ENCODE measurements around the gene PARD3B.

DNA sequence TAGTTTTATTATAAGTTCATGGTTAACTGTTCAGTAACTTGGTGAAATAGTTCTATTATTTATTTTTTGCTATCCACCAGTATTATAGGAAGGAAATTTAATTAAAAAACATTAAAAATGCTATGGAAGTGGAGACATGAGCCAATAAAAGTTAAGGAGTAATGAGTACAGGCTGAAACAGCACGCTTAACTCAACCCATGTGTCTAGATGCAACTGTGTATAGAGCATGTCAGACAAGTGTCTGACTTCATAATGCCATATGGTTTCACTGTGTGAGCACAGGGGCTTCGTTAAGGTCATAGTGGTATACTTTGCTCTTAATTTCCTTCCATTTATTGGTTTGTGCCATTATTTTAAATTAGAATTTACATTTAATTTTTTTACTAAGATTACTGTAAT lies 570.2 kb downstream of the PARD3B start:
- TF ChIP-seq, protein P1, sequence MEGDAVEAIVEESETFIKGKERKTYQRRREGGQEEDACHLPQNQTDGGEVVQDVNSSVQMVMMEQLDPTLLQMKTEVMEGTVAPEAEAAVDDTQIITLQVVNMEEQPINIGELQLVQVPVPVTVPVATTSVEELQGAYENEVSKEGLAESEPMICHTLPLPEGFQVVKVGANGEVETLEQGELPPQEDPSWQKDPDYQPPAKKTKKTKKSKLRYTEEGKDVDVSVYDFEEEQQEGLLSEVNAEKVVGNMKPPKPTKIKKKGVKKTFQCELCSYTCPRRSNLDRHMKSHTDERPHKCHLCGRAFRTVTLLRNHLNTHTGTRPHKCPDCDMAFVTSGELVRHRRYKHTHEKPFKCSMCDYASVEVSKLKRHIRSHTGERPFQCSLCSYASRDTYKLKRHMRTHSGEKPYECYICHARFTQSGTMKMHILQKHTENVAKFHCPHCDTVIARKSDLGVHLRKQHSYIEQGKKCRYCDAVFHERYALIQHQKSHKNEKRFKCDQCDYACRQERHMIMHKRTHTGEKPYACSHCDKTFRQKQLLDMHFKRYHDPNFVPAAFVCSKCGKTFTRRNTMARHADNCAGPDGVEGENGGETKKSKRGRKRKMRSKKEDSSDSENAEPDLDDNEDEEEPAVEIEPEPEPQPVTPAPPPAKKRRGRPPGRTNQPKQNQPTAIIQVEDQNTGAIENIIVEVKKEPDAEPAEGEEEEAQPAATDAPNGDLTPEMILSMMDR (IDR thresholded peaks at IDR 0.05): no peak
- TF ChIP-seq POLR2A (IDR thresholded peaks at IDR 0.05): no peak
